SH-SY5Y (cell line): Measurements from ENCODE around the gene KRT7.

Experiments
- GATA2 ChIP-seq: IDR thresholded peaks from 2 replicates; pipeline ENCODE4 v1.6.1; 2011; ENCODE audit warnings: mild to moderate bottlenecking, low read depth, low read length
- GATA3 ChIP-seq: IDR thresholded peaks from 2 replicates; pipeline ENCODE4 v1.6.1; 2011; ENCODE audit warnings: low read depth, mild to moderate bottlenecking, low read length, moderate library complexity

- TF ChIP-seq GATA2 (no peak), GATA3 (no peak)
These were observed 27.3 kb upstream of the KRT7 start for GRCh38 chr12:52205612-52206303.
